Tibial nerve (tissue), 4 donors: ENCODE results near the gene PTGDS. TPM values are rescaled to one million over a fixed set of nuclear protein-coding genes. Genes with fewer than 3 reads are reported as not detected.

Experiments used
- DNase-seq, 2 donors: peaks; one replicate each; pipeline ENCODE4 v3.0.0-alpha.2; 2019; ENCODE audit warnings: low spot score in 2 of 2
- H3K27ac ChIP-seq, 4 donors: fragments of 200-600 bp; sonication (generic) in 3 of 4; one replicate each; pipeline ENCODE4 v1.5.1; 2017 to 2019; ENCODE audit warnings: mild to moderate bottlenecking in 1 of 4
- H3K27me3 ChIP-seq, 2 donors: fragments of 200-600 bp; sonication (generic) in 1 of 2; one replicate each; pipeline versions ENCODE4 v1.5.1 to v1.6.0; 2017 to 2019
- H3K36me3 ChIP-seq, 3 donors: fragments of 200-600 bp; sonication (generic); one replicate each; pipeline ENCODE4 v1.5.1; 2018 to 2019
- H3K4me1 ChIP-seq, 4 donors: fragments of 200-600 bp; sonication (generic) in 3 of 4; one replicate each; pipeline ENCODE4 v1.5.1; 2017 to 2019
- H3K4me3 ChIP-seq, 4 donors: fragments of 200-600 bp; sonication (generic) in 3 of 4; one replicate each; pipeline ENCODE4 v1.5.1; 2017 to 2019; ENCODE audit warnings: mild to moderate bottlenecking in 1 of 4, moderate library complexity in 1 of 4
- H3K9me3 ChIP-seq, 4 donors: fragments of 200-600 bp; sonication (generic) in 3 of 4; one replicate each; pipeline ENCODE4 v1.5.1; 2017 to 2019
- CTCF ChIP-seq, 5 experiments: fragments of 200-600 bp in 3 of 5; fragments of 450-650 bp in 2 of 5; sonication (generic) in 3 of 5; IDR thresholded peaks; one replicate each; pipeline ENCODE4 v1.5.1; 2016 to 2019; ENCODE audit warnings: antibody characterized with exemption in 5 of 5, mild to moderate bottlenecking in 3 of 5, moderate library complexity in 2 of 5
- EP300 ChIP-seq, 2 donors: sonication (generic); formaldehyde crosslinking; IDR thresholded peaks; one replicate each; pipeline ENCODE4 v1.6.1; 2017; ENCODE audit warnings: antibody characterized with exemption in 2 of 2, mild to moderate bottlenecking in 1 of 2
- POLR2A ChIP-seq, 2 donors: fragments of 450-650 bp; IDR thresholded peaks; one replicate each; pipeline ENCODE4 v1.6.1; 2017; ENCODE audit warnings: antibody characterized with exemption in 2 of 2, mild to moderate bottlenecking in 2 of 2, moderate library complexity in 2 of 2
- WGBS, 2 donors: methylation state at CpG; one replicate each; pipeline ENCODE4 v1.1.5; 2018; 5-methylcytosine and 5-hydroxymethylcytosine counted together
- total RNA-seq, 4 donors: library from RNA; depleted of rRNA; stranded (reverse); fragments of >200 nt; gene quantifications; one replicate each; pipeline ENCODE4 v1.1.0, GENCODE V29; 2016

Gene PTGDS
- total RNA-seq, 4 donors from 2014 or later: 1,059 to 8,972 (median 6,550) TPM

DNA sequence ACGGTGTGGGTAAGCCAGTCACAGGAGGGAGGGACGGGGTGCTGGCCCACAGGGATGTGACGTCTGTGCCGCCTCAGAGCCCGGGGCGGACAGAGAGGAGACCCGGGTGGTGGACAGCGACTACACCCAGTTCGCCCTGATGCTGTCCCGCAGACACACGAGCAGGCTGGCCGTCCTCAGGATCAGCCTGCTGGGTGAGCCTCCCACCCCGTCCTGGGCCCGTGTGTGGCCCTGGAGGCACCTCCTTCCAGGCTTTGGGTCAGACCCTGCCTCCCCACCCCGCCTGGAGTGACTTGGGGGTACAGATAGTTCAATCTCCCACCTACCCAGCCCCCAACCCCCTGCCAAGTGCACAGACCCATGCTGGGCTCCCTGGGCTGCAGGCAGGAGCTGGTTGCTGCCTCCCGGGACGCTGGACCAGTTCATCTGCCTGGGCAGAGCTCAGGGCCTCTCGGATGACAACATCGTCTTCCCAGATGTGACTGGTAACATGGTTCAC, 23.5 kb upstream of the PTGDS start:
- H3K36me3 ChIP-seq: no peaks in the 10 kb centered on the region
- H3K27ac ChIP-seq: peak overlapping the region in 1 of 4 donors; percentile 41
- peaks cover 0 to 47% (median 15%) of the 10 kb centered on the region in 4 donors for H3K4me1 ChIP-seq
- H3K27me3 ChIP-seq: no peaks in the 10 kb centered on the region
- no peak overlapping the region for H3K4me3 ChIP-seq
- no peak for TF ChIP-seq CTCF (IDR thresholded peaks at IDR 0.05)
- no peak for TF ChIP-seq POLR2A (IDR thresholded peaks at IDR 0.05)
- no peak for TF ChIP-seq EP300 (IDR thresholded peaks at IDR 0.05)
- 76 to 84% methylated on average over 9 to 19 of the region's 19 CpGs for WGBS, 2 donors
- no peaks in the 10 kb centered on the region for H3K9me3 ChIP-seq
- no peak for DNase-seq

GRCh38 chr9:136954270-136955083, 22.8 kb upstream of the PTGDS start:
- 84 to 86% methylated on average over 24 of the region's 25 CpGs for WGBS, 2 donors
- peak overlapping the region in 1 of 4 donors; percentile 41 for H3K27ac ChIP-seq
- no peaks in the 10 kb centered on the region for H3K36me3 ChIP-seq
- TF ChIP-seq CTCF (IDR thresholded peaks at IDR 0.05) (no peak), EP300 (IDR thresholded peaks at IDR 0.05) (no peak), POLR2A (IDR thresholded peaks at IDR 0.05) (no peak)
- H3K27me3 ChIP-seq: no peaks in the 10 kb centered on the region
- no peak for DNase-seq
- H3K9me3 ChIP-seq: no peaks in the 10 kb centered on the region
- peaks cover 0 to 47% (median 15%) of the 10 kb centered on the region in 4 donors for H3K4me1 ChIP-seq
- H3K4me3 ChIP-seq: no peak overlapping the region

GRCh38 chr9:136955202-136955942, 21.9 kb upstream of the PTGDS start:
- no peak for DNase-seq
- 84% methylated on average over 13 to 14 of the region's 14 CpGs for WGBS, 2 donors
- H3K4me3 ChIP-seq: no peak overlapping the region
- peaks cover 0 to 47% (median 19%) of the 10 kb centered on the region in 4 donors for H3K4me1 ChIP-seq
- H3K9me3 ChIP-seq: no peaks in the 10 kb centered on the region
- no peaks in the 10 kb centered on the region for H3K27me3 ChIP-seq
- TF ChIP-seq POLR2A (IDR thresholded peaks at IDR 0.05): no peak
- no peak for TF ChIP-seq CTCF (IDR thresholded peaks at IDR 0.05)
- no peak for TF ChIP-seq EP300 (IDR thresholded peaks at IDR 0.05)
- H3K36me3 ChIP-seq: no peaks in the 10 kb centered on the region
- no peak overlapping the region for H3K27ac ChIP-seq

- Histone ChIP-seq H3K9me3 (no peaks in the 10 kb centered on the region), H3K27ac (no peak overlapping the region), H3K27me3 (no peaks in the 10 kb centered on the region), H3K36me3 (no peaks in the 10 kb centered on the region), H3K4me3 (no peak overlapping the region), H3K4me1 (peaks cover 0 to 47% (median 17%) of the 10 kb centered on the region in 4 donors)
- 87 to 95% methylated on average over 6 to 7 of the region's 9 CpGs for WGBS, 2 donors
- TF ChIP-seq EP300 (IDR thresholded peaks at IDR 0.05): no peak
- TF ChIP-seq CTCF (IDR thresholded peaks at IDR 0.05): no peak
- no peak for TF ChIP-seq POLR2A (IDR thresholded peaks at IDR 0.05)
- DNase-seq: no peak
Observed at GRCh38 chr9:136955943-136956335, 21.4 kb upstream of the PTGDS start.

GRCh38 chr9:136956604-136957003, 20.7 kb upstream of the PTGDS start:
- 94 to 95% methylated on average over 4 of the region's 4 CpGs for WGBS, 2 donors
- peaks cover 0 to 48% (median 16%) of the 10 kb centered on the region in 4 donors for H3K4me1 ChIP-seq
- no peak for DNase-seq
- H3K36me3 ChIP-seq: no peaks in the 10 kb centered on the region
- no peak overlapping the region for H3K4me3 ChIP-seq
- no peaks in the 10 kb centered on the region for H3K27me3 ChIP-seq
- no peak overlapping the region for H3K27ac ChIP-seq
- no peaks in the 10 kb centered on the region for H3K9me3 ChIP-seq
- TF ChIP-seq EP300 (IDR thresholded peaks at IDR 0.05) (no peak), CTCF (IDR thresholded peaks at IDR 0.05) (no peak), POLR2A (IDR thresholded peaks at IDR 0.05) (no peak)
